ENCODE data around the gene CDH23.

GRCh38 chr10:71805776-71806703 lies 409.3 kb downstream of the CDH23 start:
- TF ChIP-seq EZH2 (IDR thresholded peaks at IDR 0.05; ENCODE audit: insufficient read depth, poor library complexity, severe bottlenecking) (no peak), EZH2phosphoT487 (IDR thresholded peaks at IDR 0.05; ENCODE audit: insufficient read depth, low read depth) (no peak)

Measured in GM23248 (cell line).